WTC11 (cell line): Measurements from ENCODE around the gene KRT82. TPM values are rescaled to one million over a fixed set of nuclear protein-coding genes. Genes with fewer than 3 reads are reported as not detected.

Experiments
- ATAC-seq: fragments of 200-7000 bp; cut with Tn5 transposase; 2 replicates; pipeline ENCODE4 v1.10.0; 2021; ENCODE audit warnings: mild to moderate bottlenecking, moderate library complexity
- CTCF ChIA-PET: fragments of 300-600 bp; sonication (Branson Sonifier 250); formaldehyde crosslinking; loops from one replicate; lab custom pipeline; 2021; ENCODE audit warnings: antibody characterized with exemption; lab: Charles Lee
- POLR2A ChIA-PET: fragments of 350-600 bp; sonication (Branson Sonifier 250); formaldehyde crosslinking; loops from one replicate; lab custom pipeline; 2021; ENCODE audit warnings: antibody characterized with exemption; lab: Charles Lee
- DNase-seq: peaks from one replicate; pipeline ENCODE4 v3.0.0; 2021; ENCODE audit warnings: low spot score
- H3K27ac Mint-ChIP-seq: 2 replicates; pipeline ENCODE4 v1.8.0; 2021; ENCODE audit warnings: mixed read lengths
- H3K27me3 Mint-ChIP-seq: 2 replicates; pipeline ENCODE4 v1.8.0; 2021; ENCODE audit warnings: low read depth, mild to moderate bottlenecking, moderate library complexity, mixed read lengths
- H3K36me3 Mint-ChIP-seq: 2 replicates; pipeline ENCODE4 v1.8.0; 2021; ENCODE audit warnings: mixed read lengths
- H3K4me1 Mint-ChIP-seq: 2 replicates; pipeline ENCODE4 v1.8.0; 2022; ENCODE audit warnings: mixed read lengths
- H3K4me3 Mint-ChIP-seq: 2 replicates; pipeline ENCODE4 v1.8.0; 2021; ENCODE audit warnings: mild to moderate bottlenecking, moderate library complexity, mixed read lengths
- H3K9me3 Mint-ChIP-seq: 2 replicates; pipeline ENCODE4 v1.8.0; 2021; ENCODE audit warnings: mixed read lengths
- HMGA2 ChIP-seq: fragments of 250-450 bp; sonication (Bioruptor Pico); IDR thresholded peaks from 2 replicates; pipeline ENCODE4 v1.4.0; 2021; ENCODE audit warnings: mild to moderate bottlenecking, moderate library complexity
- JUN ChIP-seq: sonication (generic); formaldehyde crosslinking; IDR thresholded peaks from 2 replicates; pipeline ENCODE4 v1.8.0; 2023; ENCODE audit warnings: mild to moderate bottlenecking, missing genetic modification reagents
- NFATC4 ChIP-seq: fragments of 250-450 bp; sonication (Bioruptor Pico); IDR thresholded peaks from 2 replicates; pipeline ENCODE4 v1.9.0; 2021; ENCODE audit warnings: mild to moderate bottlenecking
- SOX15 ChIP-seq: fragments of 250-450 bp; sonication (Bioruptor Pico); IDR thresholded peaks from 2 replicates; pipeline ENCODE4 v1.9.0; 2021; ENCODE audit warnings: mild to moderate bottlenecking
- ZNF671 ChIP-seq: fragments of 250-450 bp; sonication (Bioruptor Pico); IDR thresholded peaks from 2 replicates; pipeline ENCODE4 v1.8.0; 2021; ENCODE audit warnings: mild to moderate bottlenecking
- total RNA-seq: library from RNA; stranded (reverse); gene quantifications from 3 replicates; pipeline ENCODE4 v1.2.3, GENCODE V29; 2021
- TF ChIP-seq, protein P1 (sequence below): sonication (generic); formaldehyde crosslinking; IDR thresholded peaks from 2 replicates; pipeline ENCODE4 v1.8.1; 2022; ENCODE audit warnings: missing genetic modification reagents, borderline replicate concordance
- TF ChIP-seq, protein P2 (sequence below): sonication (generic); formaldehyde crosslinking; IDR thresholded peaks from 2 replicates; pipeline ENCODE4 v1.8.1; 2022; ENCODE audit warnings: low read depth, mild to moderate bottlenecking, moderate library complexity, missing genetic modification reagents, borderline replicate concordance
- TF ChIP-seq, protein P3 (sequence below): fragments of 250-450 bp; sonication (Bioruptor Pico); conservative IDR thresholded peaks from 2 replicates; pipeline ENCODE4 v1.9.0; 2021; ENCODE audit warnings: mild to moderate bottlenecking
- TF ChIP-seq, protein P4 (sequence below): fragments of 250-450 bp; sonication (Bioruptor Pico); IDR thresholded peaks from 2 replicates; pipeline ENCODE4 v1.9.0; 2021; ENCODE audit warnings: mild to moderate bottlenecking
- TF ChIP-seq, protein P5 (sequence below): fragments of 200-600 bp; IDR thresholded peaks from 2 replicates; pipeline ENCODE4 v1.8.0; 2022; ENCODE audit warnings: antibody characterized with exemption
- TF ChIP-seq, protein P6 (sequence below): sonication (generic); formaldehyde crosslinking; IDR thresholded peaks from 2 replicates; pipeline ENCODE4 v1.8.0; 2022; ENCODE audit warnings: mild to moderate bottlenecking, missing genetic modification reagents
- TF ChIP-seq, protein P7 (sequence below): sonication (generic); formaldehyde crosslinking; IDR thresholded peaks from 2 replicates; pipeline ENCODE4 v1.8.0; 2023; ENCODE audit warnings: mild to moderate bottlenecking, missing genetic modification reagents
- TF ChIP-seq, protein P8 (sequence below): sonication (generic); formaldehyde crosslinking; IDR thresholded peaks from 2 replicates; pipeline ENCODE4 v1.8.0; 2022; ENCODE audit warnings: mild to moderate bottlenecking, missing genetic modification reagents
- TF ChIP-seq, protein P9 (sequence below): sonication (generic); formaldehyde crosslinking; IDR thresholded peaks from 2 replicates; pipeline ENCODE4 v1.8.0; 2023; ENCODE audit warnings: missing genetic modification reagents, mild to moderate bottlenecking, borderline replicate concordance

KRT82 gene
- total RNA-seq, 1 experiment from 2014 or later: not detected

DNA sequence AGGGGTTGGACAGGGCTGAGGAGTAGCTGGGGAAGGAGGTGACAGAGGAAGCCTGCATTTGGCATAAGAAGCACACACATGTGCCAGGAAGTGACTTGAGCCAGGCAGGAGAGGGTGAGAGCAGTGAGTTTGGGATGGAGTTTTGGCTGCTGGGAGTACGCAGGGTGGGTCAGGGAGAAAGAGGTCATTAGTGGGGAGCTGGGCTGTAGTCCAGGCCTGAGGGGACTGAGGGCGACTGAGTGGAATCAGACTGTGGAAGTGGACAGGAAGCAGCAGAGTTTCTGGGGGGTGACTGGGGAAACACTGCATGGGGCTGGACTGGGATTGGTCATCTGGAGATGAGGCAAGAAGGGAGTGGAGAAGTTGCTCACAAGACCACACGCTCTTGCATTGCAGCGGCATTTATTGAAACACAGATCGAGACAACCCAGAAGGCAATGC, 46.5 kb downstream of the KRT82 start (continued):
- TF ChIP-seq, protein P1, sequence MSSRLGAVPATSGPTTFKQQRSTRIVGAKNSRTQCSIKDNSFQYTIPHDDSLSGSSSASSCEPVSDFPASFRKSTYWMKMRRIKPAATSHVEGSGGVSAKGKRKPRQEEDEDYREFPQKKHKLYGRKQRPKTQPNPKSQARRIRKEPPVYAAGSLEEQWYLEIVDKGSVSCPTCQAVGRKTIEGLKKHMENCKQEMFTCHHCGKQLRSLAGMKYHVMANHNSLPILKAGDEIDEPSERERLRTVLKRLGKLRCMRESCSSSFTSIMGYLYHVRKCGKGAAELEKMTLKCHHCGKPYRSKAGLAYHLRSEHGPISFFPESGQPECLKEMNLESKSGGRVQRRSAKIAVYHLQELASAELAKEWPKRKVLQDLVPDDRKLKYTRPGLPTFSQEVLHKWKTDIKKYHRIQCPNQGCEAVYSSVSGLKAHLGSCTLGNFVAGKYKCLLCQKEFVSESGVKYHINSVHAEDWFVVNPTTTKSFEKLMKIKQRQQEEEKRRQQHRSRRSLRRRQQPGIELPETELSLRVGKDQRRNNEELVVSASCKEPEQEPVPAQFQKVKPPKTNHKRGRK (CRISPR knock-in tag): no peak
- TF ChIP-seq HMGA2 (CRISPR knock-in tag): no peak
- TF ChIP-seq ZNF671 (CRISPR knock-in tag): no peak
- TF ChIP-seq, protein P2, sequence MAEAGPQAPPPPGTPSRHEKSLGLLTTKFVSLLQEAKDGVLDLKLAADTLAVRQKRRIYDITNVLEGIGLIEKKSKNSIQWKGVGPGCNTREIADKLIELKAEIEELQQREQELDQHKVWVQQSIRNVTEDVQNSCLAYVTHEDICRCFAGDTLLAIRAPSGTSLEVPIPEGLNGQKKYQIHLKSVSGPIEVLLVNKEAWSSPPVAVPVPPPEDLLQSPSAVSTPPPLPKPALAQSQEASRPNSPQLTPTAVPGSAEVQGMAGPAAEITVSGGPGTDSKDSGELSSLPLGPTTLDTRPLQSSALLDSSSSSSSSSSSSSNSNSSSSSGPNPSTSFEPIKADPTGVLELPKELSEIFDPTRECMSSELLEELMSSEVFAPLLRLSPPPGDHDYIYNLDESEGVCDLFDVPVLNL (CRISPR knock-in tag): no peak

DNA sequence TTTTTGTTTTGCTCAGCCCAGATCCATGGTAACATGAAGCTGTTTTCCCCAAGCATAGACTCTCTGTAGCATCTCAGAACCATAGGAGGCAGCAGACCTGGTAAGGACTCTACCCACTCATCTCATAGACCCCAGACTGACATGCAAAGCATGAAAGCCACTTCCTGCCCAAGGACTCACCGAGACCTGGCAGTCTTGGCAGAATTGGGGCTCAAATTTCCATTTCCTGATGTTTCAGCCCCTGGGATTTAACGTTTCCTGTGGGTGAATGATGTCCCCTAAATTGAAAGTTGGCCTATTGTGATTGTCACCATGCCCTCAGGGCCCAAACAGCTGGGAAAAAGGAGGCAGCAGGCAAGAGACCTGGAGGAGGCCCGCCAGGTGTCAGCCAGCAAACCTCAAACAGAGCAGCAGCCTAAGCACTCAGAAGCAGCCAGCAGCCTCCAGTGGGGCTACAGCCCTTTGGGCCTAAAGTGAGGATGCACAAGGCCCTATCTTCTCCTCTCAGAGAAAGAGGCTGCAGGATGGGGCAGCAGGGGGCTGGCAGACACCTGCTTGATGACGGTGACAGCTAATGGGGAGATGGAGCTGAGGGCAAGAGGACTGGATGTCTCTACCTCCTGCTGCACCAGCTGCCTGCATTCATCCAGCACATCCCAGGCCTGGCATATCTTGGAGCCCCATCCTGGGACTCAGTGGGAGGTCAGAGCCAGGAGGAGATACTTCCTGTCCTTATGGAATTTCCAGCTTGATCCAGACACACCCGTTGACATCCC, 47.4 kb downstream of the KRT82 start:
- H3K27ac Mint-ChIP-seq: no peak overlapping the region
- no peaks in the 10 kb centered on the region for H3K27me3 Mint-ChIP-seq
- H3K9me3 Mint-ChIP-seq: no peaks in the 10 kb centered on the region
- H3K36me3 Mint-ChIP-seq: no peaks in the 10 kb centered on the region
- DNase-seq (no peak), ATAC-seq (no peak)
- peaks cover 18% of the 10 kb centered on the region; the same call in 1 of the 2 replicates for H3K4me1 Mint-ChIP-seq
- CTCF ChIA-PET: interaction anchor here (1.0 to 2.2 kb wide), 5 partner anchors 14 to 202 kb away, joined by 3 to 7 read pairs (median 4); no protein-coding TSS in a partner anchor
- H3K4me3 Mint-ChIP-seq: no peak overlapping the region
- POLR2A ChIA-PET: interaction anchor here (0.6 kb wide), 1 partner anchor 80 kb away, joined by 5 read pairs; no protein-coding TSS in a partner anchor
- TF ChIP-seq, protein P3, sequence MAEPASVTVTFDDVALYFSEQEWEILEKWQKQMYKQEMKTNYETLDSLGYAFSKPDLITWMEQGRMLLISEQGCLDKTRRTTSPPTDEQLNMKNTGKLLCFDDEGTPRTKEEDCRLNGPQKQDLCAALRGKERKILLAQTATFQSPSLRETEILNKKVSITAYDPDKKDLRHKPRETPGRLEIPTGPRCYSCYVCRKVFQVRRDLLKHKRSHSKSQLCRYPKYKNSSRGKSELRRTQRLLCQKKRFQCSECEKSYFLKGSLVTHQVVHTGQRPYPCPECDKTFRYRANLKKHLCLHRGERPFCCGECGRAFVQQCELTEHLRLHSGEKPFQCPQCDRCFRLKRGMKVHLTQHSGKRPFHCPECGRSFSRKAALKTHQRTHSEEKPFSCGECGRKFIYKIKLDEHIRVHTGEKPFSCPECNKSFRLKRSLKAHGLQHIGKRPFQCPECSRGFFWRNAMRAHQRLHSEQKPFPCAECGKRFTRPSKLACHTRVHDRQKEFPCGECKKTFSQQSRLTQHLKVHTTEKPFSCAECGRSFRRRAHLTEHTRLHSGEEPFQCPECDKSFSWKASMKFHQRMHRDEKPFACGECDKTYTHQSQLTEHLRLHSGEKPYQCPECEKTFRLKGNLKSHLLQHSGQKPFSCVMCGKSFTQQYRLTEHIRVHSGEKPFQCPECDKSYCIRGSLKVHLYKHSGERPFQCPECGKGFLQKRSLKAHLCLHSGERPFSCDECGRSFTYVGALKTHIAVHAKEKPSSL: no peak
- TF ChIP-seq, protein P4, sequence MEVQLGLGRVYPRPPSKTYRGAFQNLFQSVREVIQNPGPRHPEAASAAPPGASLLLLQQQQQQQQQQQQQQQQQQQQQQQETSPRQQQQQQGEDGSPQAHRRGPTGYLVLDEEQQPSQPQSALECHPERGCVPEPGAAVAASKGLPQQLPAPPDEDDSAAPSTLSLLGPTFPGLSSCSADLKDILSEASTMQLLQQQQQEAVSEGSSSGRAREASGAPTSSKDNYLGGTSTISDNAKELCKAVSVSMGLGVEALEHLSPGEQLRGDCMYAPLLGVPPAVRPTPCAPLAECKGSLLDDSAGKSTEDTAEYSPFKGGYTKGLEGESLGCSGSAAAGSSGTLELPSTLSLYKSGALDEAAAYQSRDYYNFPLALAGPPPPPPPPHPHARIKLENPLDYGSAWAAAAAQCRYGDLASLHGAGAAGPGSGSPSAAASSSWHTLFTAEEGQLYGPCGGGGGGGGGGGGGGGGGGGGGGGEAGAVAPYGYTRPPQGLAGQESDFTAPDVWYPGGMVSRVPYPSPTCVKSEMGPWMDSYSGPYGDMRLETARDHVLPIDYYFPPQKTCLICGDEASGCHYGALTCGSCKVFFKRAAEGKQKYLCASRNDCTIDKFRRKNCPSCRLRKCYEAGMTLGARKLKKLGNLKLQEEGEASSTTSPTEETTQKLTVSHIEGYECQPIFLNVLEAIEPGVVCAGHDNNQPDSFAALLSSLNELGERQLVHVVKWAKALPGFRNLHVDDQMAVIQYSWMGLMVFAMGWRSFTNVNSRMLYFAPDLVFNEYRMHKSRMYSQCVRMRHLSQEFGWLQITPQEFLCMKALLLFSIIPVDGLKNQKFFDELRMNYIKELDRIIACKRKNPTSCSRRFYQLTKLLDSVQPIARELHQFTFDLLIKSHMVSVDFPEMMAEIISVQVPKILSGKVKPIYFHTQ (CRISPR knock-in tag): no peak
- TF ChIP-seq, protein P5, sequence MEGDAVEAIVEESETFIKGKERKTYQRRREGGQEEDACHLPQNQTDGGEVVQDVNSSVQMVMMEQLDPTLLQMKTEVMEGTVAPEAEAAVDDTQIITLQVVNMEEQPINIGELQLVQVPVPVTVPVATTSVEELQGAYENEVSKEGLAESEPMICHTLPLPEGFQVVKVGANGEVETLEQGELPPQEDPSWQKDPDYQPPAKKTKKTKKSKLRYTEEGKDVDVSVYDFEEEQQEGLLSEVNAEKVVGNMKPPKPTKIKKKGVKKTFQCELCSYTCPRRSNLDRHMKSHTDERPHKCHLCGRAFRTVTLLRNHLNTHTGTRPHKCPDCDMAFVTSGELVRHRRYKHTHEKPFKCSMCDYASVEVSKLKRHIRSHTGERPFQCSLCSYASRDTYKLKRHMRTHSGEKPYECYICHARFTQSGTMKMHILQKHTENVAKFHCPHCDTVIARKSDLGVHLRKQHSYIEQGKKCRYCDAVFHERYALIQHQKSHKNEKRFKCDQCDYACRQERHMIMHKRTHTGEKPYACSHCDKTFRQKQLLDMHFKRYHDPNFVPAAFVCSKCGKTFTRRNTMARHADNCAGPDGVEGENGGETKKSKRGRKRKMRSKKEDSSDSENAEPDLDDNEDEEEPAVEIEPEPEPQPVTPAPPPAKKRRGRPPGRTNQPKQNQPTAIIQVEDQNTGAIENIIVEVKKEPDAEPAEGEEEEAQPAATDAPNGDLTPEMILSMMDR: no peak
- TF ChIP-seq JUN (CRISPR knock-in tag) (no peak), NFATC4 (CRISPR knock-in tag) (no peak), SOX15 (CRISPR knock-in tag) (no peak)
- TF ChIP-seq, protein P6, sequence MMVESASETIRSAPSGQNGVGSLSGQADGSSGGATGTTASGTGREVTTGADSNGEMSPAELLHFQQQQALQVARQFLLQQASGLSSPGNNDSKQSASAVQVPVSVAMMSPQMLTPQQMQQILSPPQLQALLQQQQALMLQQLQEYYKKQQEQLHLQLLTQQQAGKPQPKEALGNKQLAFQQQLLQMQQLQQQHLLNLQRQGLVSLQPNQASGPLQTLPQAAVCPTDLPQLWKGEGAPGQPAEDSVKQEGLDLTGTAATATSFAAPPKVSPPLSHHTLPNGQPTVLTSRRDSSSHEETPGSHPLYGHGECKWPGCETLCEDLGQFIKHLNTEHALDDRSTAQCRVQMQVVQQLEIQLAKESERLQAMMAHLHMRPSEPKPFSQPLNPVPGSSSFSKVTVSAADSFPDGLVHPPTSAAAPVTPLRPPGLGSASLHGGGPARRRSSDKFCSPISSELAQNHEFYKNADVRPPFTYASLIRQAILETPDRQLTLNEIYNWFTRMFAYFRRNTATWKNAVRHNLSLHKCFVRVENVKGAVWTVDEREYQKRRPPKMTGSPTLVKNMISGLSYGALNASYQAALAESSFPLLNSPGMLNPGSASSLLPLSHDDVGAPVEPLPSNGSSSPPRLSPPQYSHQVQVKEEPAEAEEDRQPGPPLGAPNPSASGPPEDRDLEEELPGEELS (CRISPR knock-in tag): no peak
- TF ChIP-seq, protein P7, sequence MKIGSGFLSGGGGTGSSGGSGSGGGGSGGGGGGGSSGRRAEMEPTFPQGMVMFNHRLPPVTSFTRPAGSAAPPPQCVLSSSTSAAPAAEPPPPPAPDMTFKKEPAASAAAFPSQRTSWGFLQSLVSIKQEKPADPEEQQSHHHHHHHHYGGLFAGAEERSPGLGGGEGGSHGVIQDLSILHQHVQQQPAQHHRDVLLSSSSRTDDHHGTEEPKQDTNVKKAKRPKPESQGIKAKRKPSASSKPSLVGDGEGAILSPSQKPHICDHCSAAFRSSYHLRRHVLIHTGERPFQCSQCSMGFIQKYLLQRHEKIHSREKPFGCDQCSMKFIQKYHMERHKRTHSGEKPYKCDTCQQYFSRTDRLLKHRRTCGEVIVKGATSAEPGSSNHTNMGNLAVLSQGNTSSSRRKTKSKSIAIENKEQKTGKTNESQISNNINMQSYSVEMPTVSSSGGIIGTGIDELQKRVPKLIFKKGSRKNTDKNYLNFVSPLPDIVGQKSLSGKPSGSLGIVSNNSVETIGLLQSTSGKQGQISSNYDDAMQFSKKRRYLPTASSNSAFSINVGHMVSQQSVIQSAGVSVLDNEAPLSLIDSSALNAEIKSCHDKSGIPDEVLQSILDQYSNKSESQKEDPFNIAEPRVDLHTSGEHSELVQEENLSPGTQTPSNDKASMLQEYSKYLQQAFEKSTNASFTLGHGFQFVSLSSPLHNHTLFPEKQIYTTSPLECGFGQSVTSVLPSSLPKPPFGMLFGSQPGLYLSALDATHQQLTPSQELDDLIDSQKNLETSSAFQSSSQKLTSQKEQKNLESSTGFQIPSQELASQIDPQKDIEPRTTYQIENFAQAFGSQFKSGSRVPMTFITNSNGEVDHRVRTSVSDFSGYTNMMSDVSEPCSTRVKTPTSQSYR (CRISPR knock-in tag): no peak
- TF ChIP-seq, protein P8, sequence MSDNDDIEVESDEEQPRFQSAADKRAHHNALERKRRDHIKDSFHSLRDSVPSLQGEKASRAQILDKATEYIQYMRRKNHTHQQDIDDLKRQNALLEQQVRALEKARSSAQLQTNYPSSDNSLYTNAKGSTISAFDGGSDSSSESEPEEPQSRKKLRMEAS (CRISPR knock-in tag): no peak
- TF ChIP-seq, protein P9, sequence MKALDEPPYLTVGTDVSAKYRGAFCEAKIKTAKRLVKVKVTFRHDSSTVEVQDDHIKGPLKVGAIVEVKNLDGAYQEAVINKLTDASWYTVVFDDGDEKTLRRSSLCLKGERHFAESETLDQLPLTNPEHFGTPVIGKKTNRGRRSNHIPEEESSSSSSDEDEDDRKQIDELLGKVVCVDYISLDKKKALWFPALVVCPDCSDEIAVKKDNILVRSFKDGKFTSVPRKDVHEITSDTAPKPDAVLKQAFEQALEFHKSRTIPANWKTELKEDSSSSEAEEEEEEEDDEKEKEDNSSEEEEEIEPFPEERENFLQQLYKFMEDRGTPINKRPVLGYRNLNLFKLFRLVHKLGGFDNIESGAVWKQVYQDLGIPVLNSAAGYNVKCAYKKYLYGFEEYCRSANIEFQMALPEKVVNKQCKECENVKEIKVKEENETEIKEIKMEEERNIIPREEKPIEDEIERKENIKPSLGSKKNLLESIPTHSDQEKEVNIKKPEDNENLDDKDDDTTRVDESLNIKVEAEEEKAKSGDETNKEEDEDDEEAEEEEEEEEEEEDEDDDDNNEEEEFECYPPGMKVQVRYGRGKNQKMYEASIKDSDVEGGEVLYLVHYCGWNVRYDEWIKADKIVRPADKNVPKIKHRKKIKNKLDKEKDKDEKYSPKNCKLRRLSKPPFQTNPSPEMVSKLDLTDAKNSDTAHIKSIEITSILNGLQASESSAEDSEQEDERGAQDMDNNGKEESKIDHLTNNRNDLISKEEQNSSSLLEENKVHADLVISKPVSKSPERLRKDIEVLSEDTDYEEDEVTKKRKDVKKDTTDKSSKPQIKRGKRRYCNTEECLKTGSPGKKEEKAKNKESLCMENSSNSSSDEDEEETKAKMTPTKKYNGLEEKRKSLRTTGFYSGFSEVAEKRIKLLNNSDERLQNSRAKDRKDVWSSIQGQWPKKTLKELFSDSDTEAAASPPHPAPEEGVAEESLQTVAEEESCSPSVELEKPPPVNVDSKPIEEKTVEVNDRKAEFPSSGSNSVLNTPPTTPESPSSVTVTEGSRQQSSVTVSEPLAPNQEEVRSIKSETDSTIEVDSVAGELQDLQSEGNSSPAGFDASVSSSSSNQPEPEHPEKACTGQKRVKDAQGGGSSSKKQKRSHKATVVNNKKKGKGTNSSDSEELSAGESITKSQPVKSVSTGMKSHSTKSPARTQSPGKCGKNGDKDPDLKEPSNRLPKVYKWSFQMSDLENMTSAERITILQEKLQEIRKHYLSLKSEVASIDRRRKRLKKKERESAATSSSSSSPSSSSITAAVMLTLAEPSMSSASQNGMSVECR (CRISPR knock-in tag): no peak
